Gastroesophageal sphincter (tissue), 4 donors: Measurements from ENCODE around the gene KRTAP22-1. TPM values are rescaled to one million over a fixed set of nuclear protein-coding genes. Genes with fewer than 3 reads are reported as not detected.

Source experiments
- ATAC-seq: fragments of 150-250 bp; one replicate; pipeline ENCODE4 v1.9.1; 2016; ENCODE audit warnings: mild to moderate bottlenecking, moderate library complexity
- H3K27ac ChIP-seq, 4 donors: fragments of 200-600 bp; sonication (generic) in 3 of 4; 1 replicate in 3 of 4; 2 replicates in 1 of 4; pipeline ENCODE4 v1.5.1; 2016 to 2019
- H3K27me3 ChIP-seq: fragments of 200-600 bp; sonication (generic); one replicate; pipeline ENCODE4 v1.5.1; 2019
- H3K36me3 ChIP-seq, 2 donors: fragments of 200-600 bp; sonication (generic); one replicate each; pipeline ENCODE4 v1.5.1; 2019; ENCODE audit warnings: control low read depth in 1 of 2
- H3K4me1 ChIP-seq, 3 donors: fragments of 200-600 bp; sonication (generic); 1 replicate in 2 of 3; 2 replicates in 1 of 3; pipeline ENCODE4 v1.5.1; 2016 to 2019; ENCODE audit warnings: control low read depth in 2 of 3
- H3K4me3 ChIP-seq, 2 donors: fragments of 200-600 bp; sonication (generic); one replicate each; pipeline ENCODE4 v1.5.1; 2019; ENCODE audit warnings: mild to moderate bottlenecking in 1 of 2, moderate library complexity in 1 of 2
- H3K9me3 ChIP-seq, 3 donors: fragments of 200-600 bp; sonication (generic); one replicate each; pipeline ENCODE4 v1.5.1; 2017 to 2019; ENCODE audit warnings: control low read depth in 2 of 3
- CTCF ChIP-seq, 4 experiments: fragments of 200-600 bp in 2 of 4; fragments of 450-650 bp in 2 of 4; sonication (generic) in 1 of 4; IDR thresholded peaks; one replicate each; pipeline ENCODE4 v1.5.1; 2017 to 2019; ENCODE audit warnings: antibody characterized with exemption in 4 of 4, mild to moderate bottlenecking in 2 of 4, moderate library complexity in 2 of 4
- EP300 ChIP-seq: sonication (generic); formaldehyde crosslinking; IDR thresholded peaks from one replicate; pipeline ENCODE4 v1.6.1; 2017; ENCODE audit warnings: antibody characterized with exemption, mild to moderate bottlenecking
- POLR2A ChIP-seq, 2 donors: fragments of 450-650 bp; IDR thresholded peaks; one replicate each; pipeline ENCODE4 v1.6.1; 2017; ENCODE audit warnings: antibody characterized with exemption in 2 of 2, mild to moderate bottlenecking in 2 of 2, moderate library complexity in 1 of 2
- POLR2AphosphoS5 ChIP-seq: sonication (generic); formaldehyde crosslinking; IDR thresholded peaks from one replicate; pipeline ENCODE4 v1.6.1; 2017; ENCODE audit warnings: antibody characterized with exemption
- WGBS, 2 donors: methylation state at CpG; one replicate each; pipeline ENCODE4 v1.1.5; 2018; ENCODE audit warnings: low coverage in 1 of 2; 5-methylcytosine and 5-hydroxymethylcytosine counted together
- total RNA-seq, 4 donors: library from RNA; depleted of rRNA; stranded (reverse); fragments of >200 nt; gene quantifications; one replicate each; pipeline ENCODE4 v1.1.0, GENCODE V29; 2016

KRTAP22-1 gene
- not detected for total RNA-seq

DNA sequence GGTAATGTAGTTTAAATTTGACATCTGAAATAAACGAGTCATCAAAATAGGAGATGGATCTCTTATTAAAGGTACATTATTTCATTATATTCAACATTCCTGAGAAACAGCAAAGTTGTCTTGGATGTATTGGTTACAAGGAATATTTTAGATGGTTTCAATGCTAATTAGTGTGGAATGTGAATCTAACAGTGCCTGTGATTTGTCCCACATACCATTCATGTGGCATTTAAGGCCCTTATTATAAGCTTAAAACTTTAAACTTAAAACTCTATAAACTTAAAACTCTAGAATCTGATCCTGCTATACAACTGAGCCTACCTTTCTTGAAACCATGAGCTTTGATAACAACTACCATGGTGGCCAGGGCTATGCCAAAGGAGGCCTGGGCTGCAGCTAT is at the start of gene KRTAP22-1:
Gene KRTAP22-1 (plus strand): TSS at position 301 of the 400 bp plus-strand sequence.
- WGBS, 2 donors: 50 to 67% methylated on average over 1 of the region's 1 CpG
- Histone ChIP-seq H3K27ac (no peak within 1 kb of the TSS), H3K9me3 (no peaks in the 10 kb centered on the region), H3K36me3 (no peaks in the 10 kb centered on the region), H3K4me1 (no peaks in the 10 kb centered on the region), H3K27me3 (no peaks in the 10 kb centered on the region), H3K4me3 (no peak within 1 kb of the TSS)
- TF ChIP-seq CTCF (IDR thresholded peaks at IDR 0.05): no peak
- TF ChIP-seq POLR2AphosphoS5: no peak
- TF ChIP-seq EP300: no peak
- no peak for TF ChIP-seq POLR2A (IDR thresholded peaks at IDR 0.05)
- no peak for ATAC-seq

DNA sequence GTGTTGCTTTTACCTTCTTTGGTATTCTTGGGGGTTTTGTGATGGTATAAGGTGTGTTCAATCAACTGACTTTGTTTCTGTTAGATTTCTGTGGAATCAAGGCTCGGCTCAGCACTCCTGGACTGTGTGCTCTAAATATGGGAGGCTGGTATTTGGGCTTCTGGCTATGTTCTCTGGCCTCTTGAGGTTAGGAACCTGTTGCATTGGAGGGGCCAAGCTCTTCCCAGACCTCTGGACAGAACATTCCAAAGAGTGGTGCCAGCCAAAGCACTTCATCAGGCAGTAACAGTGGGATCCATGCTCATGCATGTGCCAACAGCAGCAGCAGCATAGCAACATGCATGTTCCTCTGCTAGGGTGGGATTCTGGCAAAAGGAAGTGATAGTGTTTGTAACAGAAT is 48.1 kb upstream of the KRTAP22-1 start:
- Histone ChIP-seq H3K27ac (no peak overlapping the region), H3K36me3 (no peaks in the 10 kb centered on the region), H3K4me1 (no peaks in the 10 kb centered on the region), H3K4me3 (no peak overlapping the region), H3K9me3 (no peaks in the 10 kb centered on the region), H3K27me3 (no peaks in the 10 kb centered on the region)
- WGBS, 2 donors: no CpG with 5 or more reads among the region's 1 CpG
- ATAC-seq: no peak
- TF ChIP-seq POLR2A (IDR thresholded peaks at IDR 0.05) (no peak), POLR2AphosphoS5 (no peak), CTCF (IDR thresholded peaks at IDR 0.05) (no peak), EP300 (no peak)

- Histone ChIP-seq H3K27me3 (no peaks in the 10 kb centered on the region), H3K4me1 (no peaks in the 10 kb centered on the region), H3K4me3 (no peak overlapping the region), H3K36me3 (no peaks in the 10 kb centered on the region), H3K9me3 (no peaks in the 10 kb centered on the region), H3K27ac (no peak overlapping the region)
- ATAC-seq: no peak
- 85% methylated on average over 2 of the region's 2 CpGs for WGBS, 2 donors
- TF ChIP-seq EP300 (no peak), POLR2AphosphoS5 (no peak), CTCF (IDR thresholded peaks at IDR 0.05) (no peak), POLR2A (IDR thresholded peaks at IDR 0.05) (no peak)
Observed at GRCh38 chr21:30555095-30555494, 45.8 kb upstream of the KRTAP22-1 start.

DNA sequence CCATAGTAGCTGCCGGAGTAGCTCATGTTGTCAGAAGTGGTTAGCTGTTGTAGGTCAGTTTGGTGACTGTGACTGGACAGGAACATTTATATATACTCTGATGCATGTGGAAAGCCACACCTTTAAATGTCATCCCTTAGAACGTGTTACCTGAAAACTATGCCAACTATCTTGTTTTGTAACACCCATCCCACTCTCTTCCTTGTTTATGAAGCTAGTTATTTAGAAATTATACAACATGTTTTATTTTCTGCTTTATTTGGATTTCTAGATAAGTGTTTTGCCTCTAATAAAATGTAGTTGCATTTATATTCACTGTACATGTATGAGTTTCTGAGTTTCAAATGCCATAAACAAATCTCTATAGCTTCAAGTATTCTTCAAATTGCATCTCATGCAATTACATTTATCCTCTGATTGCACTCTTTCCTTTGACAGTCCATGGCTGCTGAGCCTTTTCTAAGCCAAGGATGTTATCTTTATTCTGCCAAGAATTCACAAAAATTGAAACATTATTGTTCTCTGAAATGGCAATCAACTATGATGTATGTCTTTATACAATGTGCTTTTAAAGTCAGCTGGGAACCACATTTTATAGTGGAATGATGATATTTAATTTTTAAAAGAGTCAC is 39.5 kb upstream of the KRTAP22-1 start, which contains the start of gene KRTAP19-7:
Gene KRTAP19-7 (minus strand): TSS at position 51 of the 632 bp plus-strand sequence. CDS start 25 bp downstream, at position 26.
- Histone ChIP-seq H3K9me3 (no peaks in the 10 kb centered on the region), H3K4me3 (no peak within 1 kb of the TSS), H3K36me3 (no peaks in the 10 kb centered on the region), H3K4me1 (no peaks in the 10 kb centered on the region), H3K27ac (no peak within 1 kb of the TSS), H3K27me3 (no peaks in the 10 kb centered on the region)
- no peak for ATAC-seq
- WGBS, 2 donors: 77% methylated on average over 2 of the region's 2 CpGs; no CpG with 5 or more reads in 1 of the 2 donors
- TF ChIP-seq POLR2A (IDR thresholded peaks at IDR 0.05) (no peak), CTCF (IDR thresholded peaks at IDR 0.05) (no peak), POLR2AphosphoS5 (no peak), EP300 (no peak)

- no peaks in the 10 kb centered on the region for H3K36me3 ChIP-seq
- TF ChIP-seq CTCF (IDR thresholded peaks at IDR 0.05) (no peak), EP300 (no peak), POLR2A (IDR thresholded peaks at IDR 0.05) (no peak), POLR2AphosphoS5 (no peak)
- no peak for ATAC-seq
- H3K9me3 ChIP-seq: no peaks in the 10 kb centered on the region
- WGBS, 2 donors: 68 to 85% methylated on average over 2 of the region's 2 CpGs
- H3K4me3 ChIP-seq: no peak overlapping the region
- no peaks in the 10 kb centered on the region for H3K27me3 ChIP-seq
- no peaks in the 10 kb centered on the region for H3K4me1 ChIP-seq
- no peak overlapping the region for H3K27ac ChIP-seq
Observed at GRCh38 chr21:30561957-30562356, 38.9 kb upstream of the KRTAP22-1 start.
